ENCODE results near the gene MUC2. TPM values are rescaled to one million over a fixed set of nuclear protein-coding genes. Genes with fewer than 3 reads are reported as not detected.

The MUC2 gene
- total and polyA plus RNA-seq, 5 donors: 0.02 to 0.03 TPM; not detected in 3

GRCh38 chr11:1043563-1044096, 31.0 kb upstream of the MUC2 start:
- no peak overlapping the region for H3K27ac ChIP-seq (ENCODE audit: low read length)
- DNase-seq: peak in 2 of 3 donors; percentile 25 to 44
- no peak for ATAC-seq
- H3K9me3 ChIP-seq (ENCODE audit: control insufficient read depth, low read length): no peaks in the 10 kb centered on the region
- no peaks in the 10 kb centered on the region for H3K4me1 ChIP-seq (ENCODE audit: control insufficient read depth, insufficient read depth, low read length)
- no peaks in the 10 kb centered on the region for H3K27me3 ChIP-seq (ENCODE audit: control insufficient read depth, insufficient read depth)
- intact Hi-C loops (cut with DNase I): loop anchor here in 1 of 4 donors (10.0 kb wide), 1 partner anchor 119 kb away; the partner anchor contains the start of gene AP2A2
- H3K4me3 ChIP-seq (ENCODE audit: low read length): no peak overlapping the region
- 91% methylated on average over 20 of the region's 20 CpGs for WGBS

- intact Hi-C loops (cut with DNase I): loop anchor here in 1 of 4 donors (10.0 kb wide), 1 partner anchor 119 kb away; the partner anchor contains the start of gene AP2A2
- no peak for ATAC-seq
- WGBS: 71% methylated on average over 6 of the region's 6 CpGs
- no peaks in the 10 kb centered on the region for H3K4me1 ChIP-seq (ENCODE audit: control insufficient read depth, insufficient read depth, low read length)
- no peak overlapping the region for H3K27ac ChIP-seq (ENCODE audit: low read length)
- H3K9me3 ChIP-seq (ENCODE audit: control insufficient read depth, low read length): no peaks in the 10 kb centered on the region
- no peaks in the 10 kb centered on the region for H3K27me3 ChIP-seq (ENCODE audit: control insufficient read depth, insufficient read depth)
- no peak for DNase-seq
- no peak overlapping the region for H3K4me3 ChIP-seq (ENCODE audit: low read length)
Observed at GRCh38 chr11:1044160-1044559, 30.5 kb upstream of the MUC2 start.

- WGBS: 62% methylated on average over 22 of the region's 22 CpGs
Observed at GRCh38 chr11:1047595-1048156, 27.0 kb upstream of the MUC2 start.

GRCh38 chr11:1048375-1049070, 26.2 kb upstream of the MUC2 start:
- 58% methylated on average over 25 of the region's 25 CpGs for WGBS
- Histone ChIP-seq H3K27me3 (ENCODE audit: control insufficient read depth, insufficient read depth) (no peaks in the 10 kb centered on the region), H3K4me3 (ENCODE audit: low read length) (no peak overlapping the region), H3K4me1 (ENCODE audit: control insufficient read depth, insufficient read depth, low read length) (no peaks in the 10 kb centered on the region), H3K9me3 (ENCODE audit: control insufficient read depth, low read length) (no peaks in the 10 kb centered on the region), H3K27ac (ENCODE audit: low read length) (no peak overlapping the region)
- intact Hi-C loops (cut with DNase I): loop anchor here in 1 of 4 donors (10.0 kb wide), 1 partner anchor 124 kb away; the partner anchor contains the start of gene AP2A2
- ATAC-seq (no peak), DNase-seq (peak in 2 of 3 donors; percentile 8 to 25)

More at GRCh38 chr11:1047595-1048156, 27.0 kb upstream of the MUC2 start:
- no peaks in the 10 kb centered on the region for H3K27me3 ChIP-seq (ENCODE audit: control insufficient read depth, insufficient read depth)
- no peak overlapping the region for H3K27ac ChIP-seq (ENCODE audit: low read length)
- H3K9me3 ChIP-seq (ENCODE audit: control insufficient read depth, low read length): no peaks in the 10 kb centered on the region
- no peaks in the 10 kb centered on the region for H3K4me1 ChIP-seq (ENCODE audit: control insufficient read depth, insufficient read depth, low read length)
- ATAC-seq (no peak), DNase-seq (peak in 2 of 3 donors; percentile 5 to 37)
- intact Hi-C loops (cut with DNase I): loop anchor here in 1 of 4 donors (10.0 kb wide), 1 partner anchor 123 kb away; the partner anchor contains the start of gene AP2A2
- H3K4me3 ChIP-seq (ENCODE audit: low read length): no peak overlapping the region

- 85% methylated on average over 6 of the region's 6 CpGs for WGBS
- no peak for ATAC-seq
Observed at GRCh38 chr11:1049071-1049405, 25.6 kb upstream of the MUC2 start.

GRCh38 chr11:1049431-1049891, 25.2 kb upstream of the MUC2 start:
- Histone ChIP-seq H3K4me3 (ENCODE audit: low read length) (no peak overlapping the region), H3K27me3 (ENCODE audit: control insufficient read depth, insufficient read depth) (no peaks in the 10 kb centered on the region), H3K9me3 (ENCODE audit: control insufficient read depth, low read length) (no peaks in the 10 kb centered on the region), H3K27ac (ENCODE audit: low read length) (no peak overlapping the region), H3K4me1 (ENCODE audit: control insufficient read depth, insufficient read depth, low read length) (no peaks in the 10 kb centered on the region)
- 68% methylated on average over 13 of the region's 13 CpGs for WGBS
- intact Hi-C loops (cut with DNase I): loop anchor here in 1 of 4 donors (10.0 kb wide), 1 partner anchor 125 kb away; the partner anchor contains the start of gene AP2A2
- ATAC-seq (no peak), DNase-seq (peak in 2 of 3 donors; percentile 8 to 36)

More at GRCh38 chr11:1049071-1049405, 25.6 kb upstream of the MUC2 start:
- Histone ChIP-seq H3K27me3 (ENCODE audit: control insufficient read depth, insufficient read depth) (no peaks in the 10 kb centered on the region), H3K27ac (ENCODE audit: low read length) (no peak overlapping the region), H3K4me3 (ENCODE audit: low read length) (no peak overlapping the region), H3K9me3 (ENCODE audit: control insufficient read depth, low read length) (no peaks in the 10 kb centered on the region), H3K4me1 (ENCODE audit: control insufficient read depth, insufficient read depth, low read length) (no peaks in the 10 kb centered on the region)
- intact Hi-C loops (cut with DNase I): loop anchor here in 1 of 4 donors (10.0 kb wide), 1 partner anchor 124 kb away; the partner anchor contains the start of gene AP2A2
- peak in 1 of 3 donors; percentile 25 for DNase-seq

GRCh38 chr11:1049911-1050580, 24.6 kb upstream of the MUC2 start:
- intact Hi-C loops (cut with DNase I): loop anchor here (2.0 to 10.0 kb wide), 4 partner anchors 125 to 201 kb away; partner anchors contain the start of gene AP2A2 (in 1 of the 4)
- no peak overlapping the region for H3K4me3 ChIP-seq (ENCODE audit: low read length)
- 80% methylated on average over 18 of the region's 18 CpGs for WGBS
- H3K27me3 ChIP-seq (ENCODE audit: control insufficient read depth, insufficient read depth): no peaks in the 10 kb centered on the region
- peak in 2 of 3 donors; percentile 14 to 55 for DNase-seq
- H3K9me3 ChIP-seq (ENCODE audit: control insufficient read depth, low read length): no peaks in the 10 kb centered on the region
- H3K4me1 ChIP-seq (ENCODE audit: control insufficient read depth, insufficient read depth, low read length): no peaks in the 10 kb centered on the region
- ATAC-seq: no peak
- H3K27ac ChIP-seq (ENCODE audit: low read length): no peak overlapping the region

GRCh38 chr11:1050581-1051355, 23.9 kb upstream of the MUC2 start:
- WGBS: 49% methylated on average over 39 of the region's 39 CpGs
- Histone ChIP-seq H3K4me1 (ENCODE audit: control insufficient read depth, insufficient read depth, low read length) (no peaks in the 10 kb centered on the region), H3K4me3 (ENCODE audit: low read length) (no peak overlapping the region), H3K27me3 (ENCODE audit: control insufficient read depth, insufficient read depth) (no peaks in the 10 kb centered on the region), H3K27ac (ENCODE audit: low read length) (no peak overlapping the region), H3K9me3 (ENCODE audit: control insufficient read depth, low read length) (no peaks in the 10 kb centered on the region)
- DNase-seq (peak; percentile 59 to 84 (median 82)), ATAC-seq (peak; percentile 83 to 84)
- intact Hi-C loops (cut with DNase I): loop anchor here (2.0 to 10.0 kb wide), 3 partner anchors 196 to 202 kb away; no protein-coding TSS in a partner anchor

- DNase-seq (peak in 2 of 3 donors; percentile 13 to 42), ATAC-seq (peak in 1 of 2 donors; percentile 2)
- intact Hi-C loops (cut with DNase I): loop anchor here (2.0 to 10.0 kb wide), 3 partner anchors 197 to 203 kb away; no protein-coding TSS in a partner anchor
- H3K9me3 ChIP-seq (ENCODE audit: control insufficient read depth, low read length): no peaks in the 10 kb centered on the region
- no peak overlapping the region for H3K4me3 ChIP-seq (ENCODE audit: low read length)
- no peak overlapping the region for H3K27ac ChIP-seq (ENCODE audit: low read length)
- H3K27me3 ChIP-seq (ENCODE audit: control insufficient read depth, insufficient read depth): no peaks in the 10 kb centered on the region
- H3K4me1 ChIP-seq (ENCODE audit: control insufficient read depth, insufficient read depth, low read length): no peaks in the 10 kb centered on the region
- 65% methylated on average over 15 of the region's 15 CpGs for WGBS
Observed at GRCh38 chr11:1051356-1052132, 23.1 kb upstream of the MUC2 start.

Measured in right cardiac atrium (tissue), 5 donors.